ENCODE measurements around the gene TENM3. TPM values are rescaled to one million over a fixed set of nuclear protein-coding genes. Genes with fewer than 3 reads are reported as not detected.

Gene TENM3
- total RNA-seq, 4 donors from 2014 or later: 19.7 to 47.2 (median 33.0) TPM

GRCh38 chr4:182263562-182263961, 20.4 kb downstream of the TENM3 start:
- TF ChIP-seq, protein P1, sequence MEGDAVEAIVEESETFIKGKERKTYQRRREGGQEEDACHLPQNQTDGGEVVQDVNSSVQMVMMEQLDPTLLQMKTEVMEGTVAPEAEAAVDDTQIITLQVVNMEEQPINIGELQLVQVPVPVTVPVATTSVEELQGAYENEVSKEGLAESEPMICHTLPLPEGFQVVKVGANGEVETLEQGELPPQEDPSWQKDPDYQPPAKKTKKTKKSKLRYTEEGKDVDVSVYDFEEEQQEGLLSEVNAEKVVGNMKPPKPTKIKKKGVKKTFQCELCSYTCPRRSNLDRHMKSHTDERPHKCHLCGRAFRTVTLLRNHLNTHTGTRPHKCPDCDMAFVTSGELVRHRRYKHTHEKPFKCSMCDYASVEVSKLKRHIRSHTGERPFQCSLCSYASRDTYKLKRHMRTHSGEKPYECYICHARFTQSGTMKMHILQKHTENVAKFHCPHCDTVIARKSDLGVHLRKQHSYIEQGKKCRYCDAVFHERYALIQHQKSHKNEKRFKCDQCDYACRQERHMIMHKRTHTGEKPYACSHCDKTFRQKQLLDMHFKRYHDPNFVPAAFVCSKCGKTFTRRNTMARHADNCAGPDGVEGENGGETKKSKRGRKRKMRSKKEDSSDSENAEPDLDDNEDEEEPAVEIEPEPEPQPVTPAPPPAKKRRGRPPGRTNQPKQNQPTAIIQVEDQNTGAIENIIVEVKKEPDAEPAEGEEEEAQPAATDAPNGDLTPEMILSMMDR (IDR thresholded peaks at IDR 0.05): no peak
- DNase-seq (ENCODE audit: low spot score): no peak
- no peak for ATAC-seq (ENCODE audit: low FRiP score)

DNA sequence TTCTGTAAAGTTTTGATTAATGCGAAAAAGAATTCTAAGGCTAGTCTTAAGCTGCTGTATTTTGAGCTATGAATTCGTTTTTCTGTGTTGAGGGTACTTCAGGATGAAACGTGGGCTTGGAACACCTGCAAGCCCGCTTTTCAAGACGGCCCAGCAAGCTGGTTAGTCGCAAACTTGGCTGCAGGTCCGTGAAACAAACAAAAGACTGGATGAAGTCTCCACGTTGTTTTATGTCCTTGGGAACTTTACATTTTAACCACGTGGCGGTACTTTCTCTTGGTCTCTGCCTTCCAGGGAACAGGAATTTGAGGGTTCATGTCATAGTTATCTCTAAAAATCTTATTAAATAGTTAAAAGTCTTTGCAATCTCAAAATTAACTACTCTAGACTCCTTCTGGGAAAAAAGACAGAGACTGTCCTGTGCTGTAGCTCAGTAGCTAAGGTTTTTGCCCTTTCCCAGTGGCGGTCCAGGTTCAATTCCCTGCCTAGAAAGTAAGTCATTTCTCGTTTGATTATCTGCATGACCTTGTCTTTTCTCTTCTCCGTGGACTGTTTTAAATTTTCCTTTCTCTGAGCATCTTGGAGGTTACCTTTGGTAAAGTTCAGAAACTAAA, 21.0 kb downstream of the TENM3 start:
- TF ChIP-seq, protein P1 (IDR thresholded peaks at IDR 0.05): no peak
- no peak for ATAC-seq (ENCODE audit: low FRiP score)

DNA sequence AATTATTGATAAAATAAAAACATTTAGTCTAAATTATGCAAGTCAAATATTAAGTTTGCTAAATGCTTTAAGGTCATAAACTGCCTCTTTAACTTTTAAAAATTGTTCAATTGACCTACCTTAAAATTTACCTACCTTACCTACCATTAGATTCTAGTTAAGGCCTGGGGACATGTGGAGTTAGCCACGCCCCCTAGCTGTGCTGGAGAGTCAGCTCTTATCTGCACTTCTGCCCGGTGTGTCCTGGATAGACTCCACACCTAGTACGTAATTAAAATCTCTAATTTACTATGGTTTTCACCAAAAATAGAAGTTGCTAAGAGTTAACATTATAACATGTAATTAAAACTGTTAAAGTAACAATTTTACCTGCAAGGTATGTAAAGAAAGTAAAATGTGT, 22.7 kb downstream of the TENM3 start:
- DNase-seq (ENCODE audit: low spot score): no peak
- ATAC-seq (ENCODE audit: low FRiP score): no peak
- TF ChIP-seq, protein P1 (IDR thresholded peaks at IDR 0.05): no peak

More for the DNA sequence above, 21.0 kb downstream of the TENM3 start:
- DNase-seq (ENCODE audit: low spot score): no peak

GRCh38 chr4:182267048-182267447, 23.8 kb downstream of the TENM3 start:
- ATAC-seq (ENCODE audit: low FRiP score): no peak

DNA sequence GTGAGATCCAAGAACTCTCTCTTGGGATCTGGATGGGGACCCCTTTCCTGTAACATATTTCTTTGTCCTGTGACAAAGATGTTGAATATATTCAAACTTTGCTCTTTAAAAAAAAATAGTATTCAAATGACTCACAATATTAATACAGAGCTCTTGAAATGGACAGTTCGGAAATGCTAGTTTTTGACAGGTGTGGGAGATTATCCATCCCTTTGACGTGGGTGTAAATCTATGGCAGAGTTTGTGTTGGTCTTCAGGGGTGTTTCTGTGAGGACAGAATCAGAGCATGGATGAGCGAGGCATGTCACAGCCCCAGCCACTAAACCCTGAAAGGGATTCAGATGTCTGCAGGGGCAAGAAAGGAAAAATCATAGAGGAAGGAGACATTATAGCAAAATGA, 25.8 kb downstream of the TENM3 start:
- DNase-seq (ENCODE audit: low spot score): no peak

More at GRCh38 chr4:182267048-182267447, 23.8 kb downstream of the TENM3 start:
- TF ChIP-seq, protein P1 (IDR thresholded peaks at IDR 0.05): no peak
- no peak for DNase-seq (ENCODE audit: low spot score)

GRCh38 chr4:182271731-182272130, 28.5 kb downstream of the TENM3 start:
- no peak for ATAC-seq (ENCODE audit: low FRiP score)
- DNase-seq (ENCODE audit: low spot score): no peak
- TF ChIP-seq, protein P1 (IDR thresholded peaks at IDR 0.05): no peak

More for the DNA sequence above, 25.8 kb downstream of the TENM3 start:
- TF ChIP-seq, protein P1 (IDR thresholded peaks at IDR 0.05): no peak
- ATAC-seq (ENCODE audit: low FRiP score): no peak

DNA sequence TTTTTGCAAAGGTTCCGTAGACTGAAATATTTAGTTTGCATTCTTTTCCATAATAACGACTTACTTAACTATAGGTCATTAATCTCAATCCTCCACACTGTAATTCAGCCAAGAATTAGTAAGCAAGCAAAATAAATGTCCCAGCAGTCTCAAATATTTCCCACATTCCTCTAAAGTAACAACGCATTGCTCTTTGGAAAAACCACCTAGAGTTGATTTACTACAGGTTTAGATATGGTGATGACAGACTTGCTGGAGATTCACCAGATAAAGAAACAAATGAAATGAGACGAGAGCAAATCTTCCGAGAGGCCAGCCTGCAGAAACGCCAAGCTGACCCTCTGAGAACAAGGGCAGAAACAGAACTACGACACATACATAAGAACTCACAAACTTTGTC, 28.9 kb downstream of the TENM3 start:
- ATAC-seq (ENCODE audit: low FRiP score) (no peak), DNase-seq (ENCODE audit: low spot score) (no peak)
- TF ChIP-seq, protein P1 (IDR thresholded peaks at IDR 0.05): no peak

Data from omental fat pad (tissue), 4 donors.